ENCODE data around the gene DISP1. TPM values are rescaled to one million over a fixed set of nuclear protein-coding genes. Genes with fewer than 3 reads are reported as not detected.

DISP1 gene
- total RNA-seq, 4 donors from 2014 or later: 1.8 to 6.7 (median 3.8) TPM

- Histone ChIP-seq H3K36me3 (no peaks in the 10 kb centered on the region), H3K9me3 (peaks cover 0 to 9% (median 0%) of the 10 kb centered on the region in 3 donors), H3K27ac (peak overlapping the region in 3 of 4 donors; percentile 2 to 54 (median 51)), H3K27me3 (no peaks in the 10 kb centered on the region), H3K4me3 (no peak overlapping the region), H3K4me1 (peaks cover 3 to 23% (median 4%) of the 10 kb centered on the region in 3 donors)
- DNase-seq: peak; percentile 2
- TF ChIP-seq CTCF (IDR thresholded peaks at IDR 0.05) (no peak), POLR2A (IDR thresholded peaks at IDR 0.05) (no peak)
- intact Hi-C loops (cut with DNase I): no loop called here
- WGBS, 2 donors: 58 to 64% methylated on average over 4 of the region's 4 CpGs
Observed at GRCh38 chr1:222772996-222773379, 41.9 kb upstream of the DISP1 start.

GRCh38 chr1:222777463-222777862, 37.4 kb upstream of the DISP1 start:
- Histone ChIP-seq H3K4me3 (no peak overlapping the region), H3K4me1 (peaks cover 3 to 14% (median 4%) of the 10 kb centered on the region in 3 donors), H3K36me3 (no peaks in the 10 kb centered on the region), H3K9me3 (no peaks in the 10 kb centered on the region), H3K27me3 (peaks cover 0 to 6% (median 0%) of the 10 kb centered on the region in 4 donors), H3K27ac (peak overlapping the region in 1 of 4 donors; percentile 54)
- TF ChIP-seq POLR2A (IDR thresholded peaks at IDR 0.05) (no peak), CTCF (IDR thresholded peaks at IDR 0.05) (no peak)
- no peak for DNase-seq
- intact Hi-C loops (cut with DNase I): no loop called here
- 44 to 50% methylated on average over 1 of the region's 1 CpG for WGBS, 2 donors

- Histone ChIP-seq H3K4me1 (peaks cover 3 to 14% (median 4%) of the 10 kb centered on the region in 3 donors), H3K27ac (peak overlapping the region in 1 of 4 donors; percentile 54), H3K4me3 (no peak overlapping the region), H3K27me3 (peaks cover 0 to 6% (median 0%) of the 10 kb centered on the region in 4 donors), H3K9me3 (no peaks in the 10 kb centered on the region), H3K36me3 (no peaks in the 10 kb centered on the region)
- no peak for DNase-seq
- intact Hi-C loops (cut with DNase I): no loop called here
- TF ChIP-seq POLR2A (IDR thresholded peaks at IDR 0.05) (no peak), CTCF (IDR thresholded peaks at IDR 0.05) (no peak)
- 31 to 43% methylated on average over 2 of the region's 2 CpGs for WGBS, 2 donors
Observed at GRCh38 chr1:222777977-222778376, 36.9 kb upstream of the DISP1 start.

- Histone ChIP-seq H3K27me3 (peaks cover 0 to 6% (median 0%) of the 10 kb centered on the region in 4 donors), H3K4me1 (peaks cover 3 to 19% (median 4%) of the 10 kb centered on the region in 3 donors), H3K27ac (no peak overlapping the region), H3K36me3 (no peaks in the 10 kb centered on the region), H3K4me3 (no peak overlapping the region), H3K9me3 (no peaks in the 10 kb centered on the region)
- intact Hi-C loops (cut with DNase I): no loop called here
- WGBS, 2 donors: 51 to 62% methylated on average over 4 of the region's 4 CpGs
- DNase-seq: no peak
- TF ChIP-seq POLR2A (IDR thresholded peaks at IDR 0.05) (no peak), CTCF (IDR thresholded peaks at IDR 0.05) (no peak)
Observed at GRCh38 chr1:222781251-222781650, 33.6 kb upstream of the DISP1 start.

GRCh38 chr1:222783051-222783450, 31.8 kb upstream of the DISP1 start:
- intact Hi-C loops (cut with DNase I): no loop called here
- H3K36me3 ChIP-seq: no peaks in the 10 kb centered on the region
- H3K4me3 ChIP-seq: no peak overlapping the region
- peaks cover 0 to 13% (median 0%) of the 10 kb centered on the region in 3 donors for H3K4me1 ChIP-seq
- no peaks in the 10 kb centered on the region for H3K9me3 ChIP-seq
- peaks cover 0 to 6% (median 0%) of the 10 kb centered on the region in 4 donors for H3K27me3 ChIP-seq
- no peak overlapping the region for H3K27ac ChIP-seq
- no peak for DNase-seq
- TF ChIP-seq CTCF (IDR thresholded peaks at IDR 0.05) (no peak), POLR2A (IDR thresholded peaks at IDR 0.05) (no peak)

Measured in esophagus squamous epithelium (tissue), 5 donors.